Activated T-cell treated with anti-CD3 and anti-CD28 coated beads, Interleukin-2, amount 50 U/mL, for 24 hours (primary cell): ENCODE measurements around the gene MTUS2.
"Not testable (repeated sequence)": the region's sequence is repeated elsewhere in the genome, so short reads cannot be mapped to it uniquely, and the experiment has no call there.

Experiments used
- DNase-seq: peaks from one replicate; pipeline ENCODE4 v3.0.0-alpha.2; 2020
- H3K27ac Mint-ChIP-seq: 2 replicates; pipeline ENCODE4 v1.8.0; 2020; ENCODE audit warnings: mild to moderate bottlenecking, mixed read lengths
- H3K27me3 Mint-ChIP-seq: 2 replicates; pipeline ENCODE4 v1.8.0; 2020; ENCODE audit warnings: mixed read lengths
- H3K36me3 Mint-ChIP-seq: 2 replicates; pipeline ENCODE4 v1.8.0; 2020; ENCODE audit warnings: low read depth, mixed read lengths
- H3K4me1 Mint-ChIP-seq: 2 replicates; pipeline ENCODE4 v1.8.0; 2020; ENCODE audit warnings: low read depth, mixed read lengths
- H3K4me3 Mint-ChIP-seq: 2 replicates; pipeline ENCODE4 v1.8.0; 2020; ENCODE audit warnings: mild to moderate bottlenecking, moderate library complexity, mixed read lengths
- H3K9me3 Mint-ChIP-seq: 2 replicates; pipeline ENCODE4 v1.8.0; 2020; ENCODE audit warnings: mixed read lengths

Gene MTUS2

DNA sequence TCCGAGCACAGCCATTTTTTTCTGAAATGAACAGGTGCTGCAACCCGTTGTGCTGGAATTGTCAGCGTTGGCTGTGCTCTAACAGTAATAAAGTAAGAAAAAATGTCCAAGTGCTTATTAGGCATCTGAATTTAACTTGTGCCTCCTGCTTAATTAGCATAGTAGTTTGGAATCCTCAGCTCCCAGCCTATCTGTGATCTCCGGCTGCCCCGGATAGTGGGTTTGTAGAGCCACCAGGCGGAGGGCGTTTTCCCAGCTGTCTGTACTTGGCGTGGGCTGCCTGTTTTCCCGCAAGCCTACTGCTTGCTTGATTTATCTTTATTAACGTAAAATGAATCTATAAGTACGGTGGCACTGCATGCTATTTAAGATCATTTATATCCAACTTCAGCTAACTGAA is 137.9 kb downstream of the MTUS2 start:
- no peak for DNase-seq
- Mint-ChIP-seq H3K9me3 (no peaks in the 10 kb centered on the region), H3K4me1 (no peaks in the 10 kb centered on the region), H3K27me3 (no peaks in the 10 kb centered on the region), H3K27ac (no peak overlapping the region), H3K4me3 (no peak overlapping the region), H3K36me3 (no peaks in the 10 kb centered on the region)

GRCh38 chr13:28958441-28958840 is 138.3 kb downstream of the MTUS2 start:
- DNase-seq: no peak
- Mint-ChIP-seq H3K9me3 (no peaks in the 10 kb centered on the region), H3K4me3 (no peak overlapping the region), H3K36me3 (no peaks in the 10 kb centered on the region), H3K27me3 (no peaks in the 10 kb centered on the region), H3K27ac (no peak overlapping the region), H3K4me1 (no peaks in the 10 kb centered on the region)

- Mint-ChIP-seq H3K9me3 (no peaks in the 10 kb centered on the region), H3K27me3 (no peaks in the 10 kb centered on the region), H3K4me1 (no peaks in the 10 kb centered on the region), H3K36me3 (no peaks in the 10 kb centered on the region), H3K27ac (no peak overlapping the region), H3K4me3 (no peak overlapping the region)
- DNase-seq: no peak
Measured at GRCh38 chr13:28964052-28964451, 143.9 kb downstream of the MTUS2 start.

- DNase-seq: no peak
- Mint-ChIP-seq H3K4me3 (no peak overlapping the region), H3K4me1 (no peaks in the 10 kb centered on the region), H3K27me3 (no peaks in the 10 kb centered on the region), H3K36me3 (no peaks in the 10 kb centered on the region), H3K9me3 (no peaks in the 10 kb centered on the region), H3K27ac (no peak overlapping the region)
Measured at GRCh38 chr13:28964803-28965202, 144.7 kb downstream of the MTUS2 start.

DNA sequence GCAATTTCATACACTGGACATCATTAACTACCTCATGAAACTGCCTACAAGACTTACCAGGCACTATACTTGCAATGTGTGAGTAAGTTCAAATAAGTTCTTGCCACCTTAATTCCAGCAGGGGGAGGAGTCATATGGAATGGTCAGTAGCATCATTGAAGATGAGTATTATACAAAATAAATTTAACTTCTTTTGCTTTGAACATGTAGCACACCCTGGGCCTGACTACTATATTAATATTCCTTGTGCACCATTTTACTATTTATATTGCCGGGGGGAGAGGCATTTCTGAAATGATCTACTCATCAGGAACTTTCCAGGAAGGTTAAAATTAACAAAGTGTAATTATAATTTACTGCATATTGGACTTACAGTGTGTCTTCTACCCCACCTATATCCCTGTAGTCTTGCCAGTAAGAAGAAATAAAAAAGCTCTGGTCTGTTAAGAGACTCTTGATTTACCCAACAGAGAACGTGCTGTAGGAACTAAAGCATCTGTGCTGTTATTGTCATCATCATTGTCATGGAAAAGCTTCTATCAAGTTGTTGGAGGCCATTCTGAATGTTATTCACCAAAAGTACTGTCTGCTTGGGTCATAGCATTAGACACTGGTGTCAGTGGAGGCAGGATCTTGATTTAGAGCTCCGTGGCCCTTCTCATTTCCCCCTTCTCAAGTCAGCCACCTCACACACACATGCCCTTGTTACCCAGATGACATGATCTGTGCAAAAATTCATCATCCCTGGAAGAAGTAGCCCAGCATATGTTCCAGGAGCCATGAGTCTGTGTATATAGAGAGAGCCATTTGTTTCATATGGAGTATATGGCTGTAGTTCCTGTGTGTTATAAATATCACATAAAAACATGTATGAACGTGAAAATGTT is 147.1 kb downstream of the MTUS2 start:
- Mint-ChIP-seq H3K9me3 (no peaks in the 10 kb centered on the region), H3K36me3 (no peaks in the 10 kb centered on the region), H3K4me3 (no peak overlapping the region), H3K27me3 (no peaks in the 10 kb centered on the region), H3K27ac (no peak overlapping the region), H3K4me1 (no peaks in the 10 kb centered on the region)
- DNase-seq: no peak

DNA sequence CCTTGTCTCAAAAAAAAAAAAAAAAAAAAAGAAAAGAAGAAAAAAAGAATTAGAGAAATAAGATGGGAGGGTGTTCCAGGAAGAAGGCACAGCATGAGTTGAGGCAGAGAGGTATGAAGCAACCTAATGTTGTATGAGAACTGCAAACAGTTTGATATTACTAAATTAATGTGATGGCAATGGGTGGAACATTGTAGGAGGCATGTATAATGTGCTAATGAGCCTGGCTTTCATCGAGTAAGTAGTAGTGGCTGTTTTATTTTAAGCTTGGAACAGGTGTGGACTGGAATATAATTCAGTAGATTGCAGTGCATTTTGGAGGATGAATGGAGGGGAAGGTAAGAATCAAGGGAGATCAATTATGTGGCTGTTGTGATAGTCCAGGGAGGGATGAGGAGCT is 156.1 kb downstream of the MTUS2 start:
- no peak overlapping the region for H3K27ac Mint-ChIP-seq
- no peaks in the 10 kb centered on the region for H3K36me3 Mint-ChIP-seq
- DNase-seq: no peak
- H3K9me3 Mint-ChIP-seq: no peaks in the 10 kb centered on the region
- no peak overlapping the region for H3K4me3 Mint-ChIP-seq
- H3K4me1 Mint-ChIP-seq: no peaks in the 10 kb centered on the region
- peaks cover 2% of the 10 kb centered on the region for H3K27me3 Mint-ChIP-seq

GRCh38 chr13:28976636-28977035 is 156.5 kb downstream of the MTUS2 start:
- Mint-ChIP-seq H3K9me3 (no peaks in the 10 kb centered on the region), H3K36me3 (no peaks in the 10 kb centered on the region), H3K4me3 (no peak overlapping the region), H3K27me3 (peaks cover 2% of the 10 kb centered on the region), H3K4me1 (no peaks in the 10 kb centered on the region), H3K27ac (no peak overlapping the region)
- DNase-seq: no peak

DNA sequence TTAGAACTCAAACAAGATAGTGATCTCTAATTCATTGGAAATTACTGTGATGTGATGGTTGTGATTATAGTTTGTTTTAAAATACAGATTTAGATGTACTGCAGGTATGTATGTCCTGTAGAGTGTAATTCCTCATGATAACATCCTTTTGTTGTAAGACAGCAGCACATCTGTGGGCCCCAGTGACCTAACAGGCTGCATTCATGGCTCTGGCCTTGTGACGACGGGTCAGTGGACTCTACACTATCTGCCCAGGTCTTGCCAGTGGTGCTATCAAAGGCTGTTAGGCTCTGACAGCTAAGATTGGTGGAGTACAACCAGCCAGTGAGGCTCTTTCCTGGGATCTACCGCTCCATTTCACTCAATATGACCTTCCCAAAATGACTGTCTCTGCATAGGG is 158.4 kb downstream of the MTUS2 start:
- Mint-ChIP-seq H3K27me3 (peaks cover 2% of the 10 kb centered on the region), H3K4me1 (no peaks in the 10 kb centered on the region), H3K4me3 (no peak overlapping the region), H3K36me3 (no peaks in the 10 kb centered on the region), H3K9me3 (no peaks in the 10 kb centered on the region), H3K27ac (no peak overlapping the region)
- no peak for DNase-seq

- no peaks in the 10 kb centered on the region for H3K4me1 Mint-ChIP-seq
Measured at GRCh38 chr13:28981530-28981929, 161.4 kb downstream of the MTUS2 start.

GRCh38 chr13:28983641-28984040 is 163.5 kb downstream of the MTUS2 start:
- no peak overlapping the region for H3K27ac Mint-ChIP-seq
- no peaks in the 10 kb centered on the region for H3K27me3 Mint-ChIP-seq
- H3K36me3 Mint-ChIP-seq: no peaks in the 10 kb centered on the region
- no peaks in the 10 kb centered on the region for H3K4me1 Mint-ChIP-seq
- no peak for DNase-seq
- H3K4me3 Mint-ChIP-seq: no peak overlapping the region
- no peaks in the 10 kb centered on the region for H3K9me3 Mint-ChIP-seq

More at GRCh38 chr13:28981530-28981929, 161.4 kb downstream of the MTUS2 start:
- Mint-ChIP-seq H3K27me3 (peaks cover 2% of the 10 kb centered on the region), H3K4me3 (no peak overlapping the region), H3K9me3 (no peaks in the 10 kb centered on the region), H3K36me3 (no peaks in the 10 kb centered on the region), H3K27ac (no peak overlapping the region)
- no peak for DNase-seq

- H3K9me3 Mint-ChIP-seq: no peaks in the 10 kb centered on the region
- H3K4me1 Mint-ChIP-seq: no peaks in the 10 kb centered on the region
- no peak overlapping the region for H3K27ac Mint-ChIP-seq
- no peak for DNase-seq
- no peaks in the 10 kb centered on the region for H3K27me3 Mint-ChIP-seq
- H3K36me3 Mint-ChIP-seq: no peaks in the 10 kb centered on the region
- no peak overlapping the region for H3K4me3 Mint-ChIP-seq
Measured at GRCh38 chr13:28984326-28984725, 164.2 kb downstream of the MTUS2 start.

DNA sequence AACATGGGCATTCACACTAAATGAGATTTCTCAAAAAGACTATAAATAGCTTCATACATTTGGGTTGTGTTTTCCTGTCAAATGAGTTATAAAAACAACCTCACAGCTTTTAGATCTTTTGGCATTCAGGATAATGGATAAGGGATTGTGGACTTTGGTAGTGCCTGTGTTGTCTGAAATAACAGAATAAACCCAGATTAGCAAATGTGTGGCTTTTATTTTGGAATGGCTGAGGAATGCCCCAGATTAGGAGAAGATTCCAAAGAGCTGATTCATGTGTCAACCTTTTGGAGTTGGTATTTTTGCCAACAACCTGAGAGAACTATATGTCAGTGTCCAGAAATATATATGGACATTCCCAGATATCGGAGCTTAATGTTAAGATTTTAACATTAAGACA is 164.7 kb downstream of the MTUS2 start:
- H3K9me3 Mint-ChIP-seq: peaks cover under 1% of the 10 kb centered on the region
- H3K4me3 Mint-ChIP-seq: no peak overlapping the region
- no peaks in the 10 kb centered on the region for H3K36me3 Mint-ChIP-seq
- H3K4me1 Mint-ChIP-seq: no peaks in the 10 kb centered on the region
- H3K27ac Mint-ChIP-seq: no peak overlapping the region
- H3K27me3 Mint-ChIP-seq: no peaks in the 10 kb centered on the region
- no peak for DNase-seq

- H3K27ac Mint-ChIP-seq, H3K4me1 Mint-ChIP-seq, DNase-seq, H3K36me3 Mint-ChIP-seq, H3K4me3 Mint-ChIP-seq, H3K27me3 Mint-ChIP-seq: not testable (repeated sequence)
- H3K9me3 Mint-ChIP-seq: peaks cover 10% of the 10 kb centered on the region
Measured at GRCh38 chr13:28990378-28990777, 170.2 kb downstream of the MTUS2 start.

DNA sequence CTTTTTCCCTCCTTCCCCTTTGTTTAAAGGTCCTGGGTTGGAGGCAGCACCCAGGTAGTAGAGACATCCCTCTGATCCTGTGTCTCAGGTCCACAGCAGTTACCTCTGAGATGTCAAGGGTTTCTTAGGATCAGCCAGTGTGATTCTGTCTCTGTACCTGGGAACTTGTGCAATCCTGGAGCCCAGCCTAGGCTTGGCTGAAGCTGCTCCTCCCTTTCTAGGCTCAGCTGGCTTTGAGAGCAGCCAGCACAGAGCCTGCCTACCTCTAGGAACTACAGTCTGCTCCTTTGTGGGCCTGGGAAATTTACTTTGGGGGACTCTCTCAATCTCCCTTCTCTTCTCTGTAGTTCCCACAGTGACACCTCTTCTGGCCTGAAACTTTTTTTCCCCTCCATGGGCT is 171.6 kb downstream of the MTUS2 start:
- H3K9me3 Mint-ChIP-seq: peaks cover 10% of the 10 kb centered on the region
- no peaks in the 10 kb centered on the region for H3K27me3 Mint-ChIP-seq
- DNase-seq: no peak
- H3K36me3 Mint-ChIP-seq: no peaks in the 10 kb centered on the region
- H3K4me3 Mint-ChIP-seq: no peak overlapping the region
- no peaks in the 10 kb centered on the region for H3K4me1 Mint-ChIP-seq
- H3K27ac Mint-ChIP-seq: no peak overlapping the region

GRCh38 chr13:29000826-29001225 is 180.7 kb downstream of the MTUS2 start:
- peaks cover 3% of the 10 kb centered on the region for H3K27me3 Mint-ChIP-seq
- no peaks in the 10 kb centered on the region for H3K4me1 Mint-ChIP-seq
- no peak overlapping the region for H3K27ac Mint-ChIP-seq
- peaks cover 2% of the 10 kb centered on the region for H3K9me3 Mint-ChIP-seq
- no peak for DNase-seq
- no peaks in the 10 kb centered on the region for H3K36me3 Mint-ChIP-seq
- H3K4me3 Mint-ChIP-seq: no peak overlapping the region
